HuH-7 (cell line): ENCODE measurements around the gene NRGN.
"Not testable (repeated sequence)": the region's sequence is repeated elsewhere in the genome, so short reads cannot be mapped to it uniquely, and the experiment has no call there.

Experiments used
- DNase-seq: peaks from one replicate; pipeline ENCODE4 v3.0.0; 2011; ENCODE audit warnings: low spot score

NRGN gene

DNA sequence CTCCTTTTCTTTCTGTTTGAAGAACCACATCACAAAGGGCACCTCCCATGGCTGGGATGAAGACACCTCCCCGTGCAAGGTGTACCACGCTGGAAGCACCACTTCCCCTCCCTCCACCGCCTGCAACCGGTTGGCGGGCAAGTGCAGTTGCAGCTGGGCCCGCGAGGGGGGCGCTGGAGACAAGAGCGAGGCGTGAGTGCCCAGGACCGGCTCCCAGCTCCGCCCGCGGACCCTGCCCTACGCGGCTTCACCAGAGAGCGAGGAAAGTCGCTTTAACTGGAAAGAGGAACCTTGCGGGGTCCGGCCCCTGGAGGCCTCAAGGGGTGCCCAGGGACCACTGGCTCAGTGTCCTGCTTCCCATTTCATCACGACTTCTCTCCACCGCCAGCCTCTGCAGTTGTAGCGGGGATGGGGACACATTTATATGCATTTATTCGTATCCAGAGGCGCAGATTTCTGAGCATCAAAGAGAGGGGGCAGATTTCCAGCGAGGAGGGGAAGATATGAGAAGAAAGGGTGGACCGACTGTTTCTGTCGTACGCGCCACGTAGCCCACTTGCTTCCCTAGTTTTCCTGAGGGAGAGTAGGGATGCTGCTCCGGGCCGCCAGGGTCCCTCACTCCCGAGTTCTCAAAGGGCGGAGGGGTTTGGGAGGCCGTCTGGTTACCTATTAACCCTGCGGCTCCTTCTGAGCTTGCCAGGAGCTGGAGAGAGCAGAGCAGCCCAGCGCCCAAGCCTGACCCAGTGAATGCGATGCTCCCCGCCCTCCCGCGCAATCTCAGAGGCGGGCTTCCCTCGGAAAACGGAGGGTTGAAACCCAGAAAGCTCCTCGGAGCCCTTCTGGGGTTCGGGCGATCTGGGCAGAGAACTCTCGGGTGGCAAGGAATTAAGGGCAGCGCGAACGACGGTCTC is 18.9 kb downstream of the NRGN start:
- DNase-seq, result peak; percentile 92

DNA sequence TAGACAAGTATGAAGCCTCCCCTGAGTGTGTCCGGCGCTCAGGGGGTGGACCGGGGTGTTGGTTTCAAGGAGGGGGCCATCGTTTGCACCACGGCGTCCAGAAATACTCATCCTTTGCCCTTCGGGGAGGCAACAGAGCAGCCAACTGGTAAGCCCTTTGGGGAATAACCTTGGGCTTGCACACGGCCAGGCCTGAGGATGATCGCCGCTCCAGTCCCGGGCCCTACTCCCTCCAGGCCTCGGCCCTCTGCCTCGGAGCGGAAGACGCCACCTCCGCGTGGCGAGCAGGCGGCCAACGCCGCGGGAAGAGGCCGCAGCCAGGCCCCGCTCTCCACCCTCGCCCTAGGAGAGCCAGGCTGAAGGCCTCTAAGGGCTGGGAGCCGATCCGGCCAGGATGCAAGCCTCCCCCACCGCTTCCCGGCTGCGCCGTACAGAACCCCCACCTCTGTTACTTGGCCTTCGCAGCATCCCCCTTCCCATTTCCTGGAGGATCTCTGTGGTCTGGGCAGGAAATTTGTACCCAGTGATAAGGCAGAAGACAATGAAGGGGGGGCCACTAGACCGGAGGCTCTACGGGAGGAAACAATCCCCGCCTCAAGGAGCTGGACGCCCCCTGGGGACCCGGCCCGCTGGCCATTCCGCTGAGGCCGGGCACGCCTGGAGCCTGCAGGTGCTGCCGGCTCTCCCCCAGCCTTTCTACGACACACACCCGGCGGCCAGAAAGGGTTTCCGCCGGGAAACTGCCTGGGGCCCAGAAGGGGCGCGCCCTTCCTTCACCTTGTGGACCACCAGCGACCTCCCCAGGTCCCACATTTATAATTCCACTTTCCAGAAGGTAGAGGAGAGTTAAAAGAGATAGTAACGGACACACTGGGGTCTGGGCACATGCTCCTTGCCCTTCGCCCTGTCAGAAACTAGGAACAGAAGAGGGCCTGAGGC is 19.8 kb downstream of the NRGN start:
- no peak for DNase-seq

DNA sequence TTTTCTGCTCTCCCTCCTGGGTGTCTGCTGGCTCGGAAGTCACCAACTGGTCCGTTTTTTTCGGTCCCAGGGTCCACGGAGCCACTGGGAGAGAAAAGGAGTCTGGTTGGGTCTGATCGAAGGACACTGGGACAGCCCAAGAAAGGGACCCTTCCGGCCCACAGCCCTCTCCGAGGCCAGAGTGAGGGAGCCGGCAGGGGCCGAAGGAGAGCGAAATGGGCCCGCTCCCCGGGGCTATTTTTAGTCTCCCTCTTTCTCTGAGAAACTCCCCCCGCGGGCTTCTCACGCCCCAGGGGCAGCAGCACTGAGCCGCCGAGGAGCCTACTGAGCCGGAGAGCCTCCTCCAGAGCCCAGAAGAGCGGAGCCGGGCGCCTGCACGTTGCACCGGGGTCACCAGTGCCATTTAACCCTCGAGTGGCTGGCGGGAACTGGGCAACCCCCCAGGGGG is 20.5 kb downstream of the NRGN start:
- DNase-seq, result no peak

DNA sequence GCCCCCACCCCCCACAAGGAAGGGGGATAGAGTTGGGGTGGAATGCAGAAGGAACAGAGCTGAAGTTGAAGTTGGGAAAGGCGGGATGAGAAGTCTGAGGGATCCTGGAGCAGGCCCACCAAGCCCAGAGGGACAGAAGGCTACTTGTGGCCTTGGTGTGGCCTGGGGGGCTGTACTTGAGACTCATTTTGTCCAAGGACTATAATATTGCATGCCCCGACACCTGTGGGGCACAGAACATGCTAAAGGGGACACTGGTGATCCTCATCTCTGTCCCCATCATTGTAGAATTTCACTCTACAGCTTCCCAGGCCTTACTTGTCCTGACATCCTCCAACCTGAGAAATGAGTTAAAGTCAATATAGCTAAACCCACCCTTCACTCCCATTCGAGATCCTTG is 21.1 kb downstream of the NRGN start:
- no peak for DNase-seq

DNA sequence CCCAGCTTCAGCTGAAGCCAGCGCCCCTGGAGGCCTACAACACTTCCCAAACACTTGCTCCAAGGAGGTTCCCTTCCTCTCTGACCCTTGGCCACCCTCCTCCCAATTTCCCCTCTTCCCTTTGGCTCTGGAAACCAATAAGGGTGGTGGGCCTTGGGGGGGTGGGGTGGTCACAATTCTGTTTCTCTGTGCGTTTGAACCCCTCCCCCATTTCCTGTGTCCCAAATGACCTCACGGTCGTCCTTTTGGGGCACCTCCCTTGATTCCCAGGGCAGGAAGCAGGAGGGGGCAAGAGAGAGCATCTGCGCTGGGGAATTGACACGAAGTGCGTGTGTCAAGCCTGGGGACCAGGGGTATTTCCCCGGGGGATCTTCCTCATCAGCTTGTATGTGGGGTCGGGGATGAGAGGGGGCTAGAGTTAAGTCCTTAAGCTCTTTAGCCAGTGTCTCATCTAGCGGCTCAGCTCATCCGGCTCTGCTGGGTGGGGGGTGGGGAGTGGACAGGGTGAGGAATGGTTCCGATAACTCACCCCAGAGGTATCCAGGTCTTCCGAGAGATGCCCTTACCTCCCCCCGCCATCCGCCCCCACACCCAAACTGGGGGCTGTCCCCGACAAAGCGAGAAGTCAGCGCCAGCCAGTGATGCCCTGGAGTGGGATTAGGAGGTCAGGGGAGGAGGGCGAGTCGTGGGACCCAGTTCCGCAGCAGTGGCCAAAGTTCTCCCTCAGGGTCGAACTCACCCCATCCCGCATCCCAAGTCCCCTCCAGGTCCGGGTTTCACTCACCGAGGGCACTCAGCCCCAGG is 21.8 kb downstream of the NRGN start:
- DNase-seq, result no peak

DNA sequence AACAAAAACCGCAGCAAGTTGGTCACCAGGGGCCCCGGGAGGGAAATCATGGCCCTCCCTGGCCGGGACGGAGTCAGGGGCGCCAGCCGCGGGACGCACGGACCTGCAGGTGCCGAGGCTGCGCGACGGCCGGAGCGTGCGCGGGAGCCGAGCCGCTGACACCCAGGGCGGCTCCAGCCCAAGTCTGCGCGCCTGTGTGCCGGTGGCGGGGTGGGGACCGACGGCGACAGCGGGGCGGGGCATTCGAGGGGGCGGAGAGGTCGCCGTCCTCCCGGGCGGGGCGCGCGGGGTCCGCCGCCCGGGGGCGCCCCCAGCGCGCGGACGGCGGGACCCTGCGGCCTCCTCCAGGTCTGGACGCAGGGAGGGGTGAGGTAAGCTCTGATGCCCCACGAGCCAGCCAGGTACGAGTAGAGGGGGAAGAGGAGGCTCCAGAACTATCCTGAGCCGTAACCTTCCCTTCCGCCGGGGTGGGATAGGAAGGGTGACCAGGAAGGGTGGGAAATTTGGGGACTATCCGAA is 22.4 kb downstream of the NRGN start, which contains the start of gene ESAM:
Gene ESAM (minus strand): TSS at position 186 of the 519 bp plus-strand sequence. CDS start 136 bp downstream, at position 50.
- DNase-seq, result peak; percentile 79

DNA sequence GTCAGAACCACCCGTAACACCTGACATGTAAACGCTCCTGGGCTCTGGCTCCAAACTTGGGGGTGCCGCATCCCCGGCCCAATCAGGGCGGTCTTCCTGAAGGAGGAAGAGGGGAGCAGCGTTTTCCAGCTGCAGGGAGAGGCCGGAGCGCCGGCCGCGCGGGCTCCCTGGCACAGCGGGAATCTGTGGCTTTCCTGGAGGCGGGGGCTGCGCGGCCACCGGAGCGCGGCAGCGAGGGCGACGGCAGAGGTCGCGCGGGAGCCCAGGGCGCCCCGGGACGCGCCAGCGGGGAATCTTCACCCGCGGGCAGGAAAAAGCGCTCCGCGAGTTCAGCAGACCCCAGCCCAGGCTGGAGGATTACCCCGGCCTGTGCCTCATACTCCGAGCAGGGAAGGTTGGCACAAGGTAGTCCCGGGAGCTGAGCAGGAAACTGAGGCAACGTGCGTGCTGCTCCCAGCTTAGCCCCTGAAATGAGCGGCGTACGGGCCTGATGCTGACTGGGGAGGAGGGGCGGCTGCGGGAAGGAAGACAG is 22.9 kb downstream of the NRGN start:
- DNase-seq, result no peak

DNA sequence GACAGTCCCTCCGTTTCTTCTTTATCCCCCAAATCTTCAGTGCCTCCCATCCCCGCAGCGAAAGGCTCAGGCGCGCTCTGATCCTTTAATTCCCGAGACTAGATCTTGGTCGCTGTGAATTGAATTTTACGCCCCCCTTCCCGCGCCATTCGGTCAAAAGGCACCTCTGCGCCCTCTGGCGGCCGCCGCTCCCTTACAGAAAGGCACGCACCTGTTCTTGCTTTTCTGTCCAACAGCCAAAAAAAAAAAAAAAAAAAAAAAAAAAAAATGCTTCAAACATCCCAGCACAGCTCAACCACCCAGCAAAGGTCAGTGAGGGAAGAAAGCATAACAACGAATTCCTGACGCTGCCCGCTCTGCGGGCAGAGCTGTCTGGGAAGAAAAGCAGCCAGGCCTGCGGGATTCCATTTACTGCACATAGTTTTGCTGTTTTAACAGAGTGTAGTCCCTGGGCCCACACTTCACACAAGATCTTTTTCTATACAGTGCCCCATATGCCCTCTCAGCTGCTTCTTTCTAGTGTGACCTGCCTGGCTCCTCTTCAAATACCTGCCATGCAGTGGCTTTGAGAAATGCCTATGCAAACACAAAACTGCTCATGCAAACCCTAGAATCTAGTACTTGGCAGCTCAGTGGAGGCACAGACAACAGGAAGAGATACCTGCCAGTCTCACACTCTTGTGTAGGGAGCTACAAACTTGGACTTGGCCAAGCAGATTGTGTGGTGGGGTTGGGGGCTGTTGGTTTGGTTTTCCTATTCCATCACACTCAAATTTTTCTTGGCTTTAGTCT is 23.6 kb downstream of the NRGN start:
- peak; percentile 64 for DNase-seq

DNA sequence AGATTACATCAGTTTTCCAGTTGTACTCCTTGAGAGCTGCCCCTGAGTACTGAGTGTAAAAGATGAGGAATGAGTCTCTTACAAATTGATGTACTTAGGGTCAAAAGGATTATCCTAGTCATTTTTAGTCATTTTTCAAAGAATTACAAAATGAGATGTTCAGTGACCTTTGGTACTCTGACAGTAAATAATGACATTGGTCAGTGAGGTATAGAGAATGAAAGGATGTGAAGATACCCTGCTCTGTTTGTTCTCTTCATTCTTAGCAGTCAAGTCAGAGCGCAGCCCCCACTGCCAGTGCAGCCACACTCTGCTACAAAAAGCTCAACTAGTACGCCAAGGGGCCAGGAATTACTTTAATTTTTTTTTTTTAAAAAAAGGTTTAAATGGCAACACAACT is 26.4 kb downstream of the NRGN start:
- no peak for DNase-seq

DNA sequence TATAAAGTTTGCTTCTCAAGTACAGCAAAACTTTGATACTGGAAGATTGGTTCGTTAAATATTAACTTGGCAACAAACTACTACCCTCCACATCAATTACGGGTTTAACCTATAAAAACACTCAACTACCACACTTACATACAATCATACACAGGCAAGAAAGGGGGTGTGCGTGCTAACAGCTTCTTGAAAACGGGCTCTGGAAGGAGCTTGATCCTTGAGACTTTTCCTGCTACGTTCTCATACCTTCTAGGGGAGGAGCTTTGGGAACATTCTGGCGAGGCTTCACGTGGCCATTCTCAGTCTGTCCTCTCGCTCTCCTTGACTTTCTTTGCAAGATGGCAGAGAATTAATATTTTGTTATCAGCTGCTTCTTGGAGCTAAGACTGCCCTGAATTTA is 29.2 kb downstream of the NRGN start:
- DNase-seq, result no peak

DNA sequence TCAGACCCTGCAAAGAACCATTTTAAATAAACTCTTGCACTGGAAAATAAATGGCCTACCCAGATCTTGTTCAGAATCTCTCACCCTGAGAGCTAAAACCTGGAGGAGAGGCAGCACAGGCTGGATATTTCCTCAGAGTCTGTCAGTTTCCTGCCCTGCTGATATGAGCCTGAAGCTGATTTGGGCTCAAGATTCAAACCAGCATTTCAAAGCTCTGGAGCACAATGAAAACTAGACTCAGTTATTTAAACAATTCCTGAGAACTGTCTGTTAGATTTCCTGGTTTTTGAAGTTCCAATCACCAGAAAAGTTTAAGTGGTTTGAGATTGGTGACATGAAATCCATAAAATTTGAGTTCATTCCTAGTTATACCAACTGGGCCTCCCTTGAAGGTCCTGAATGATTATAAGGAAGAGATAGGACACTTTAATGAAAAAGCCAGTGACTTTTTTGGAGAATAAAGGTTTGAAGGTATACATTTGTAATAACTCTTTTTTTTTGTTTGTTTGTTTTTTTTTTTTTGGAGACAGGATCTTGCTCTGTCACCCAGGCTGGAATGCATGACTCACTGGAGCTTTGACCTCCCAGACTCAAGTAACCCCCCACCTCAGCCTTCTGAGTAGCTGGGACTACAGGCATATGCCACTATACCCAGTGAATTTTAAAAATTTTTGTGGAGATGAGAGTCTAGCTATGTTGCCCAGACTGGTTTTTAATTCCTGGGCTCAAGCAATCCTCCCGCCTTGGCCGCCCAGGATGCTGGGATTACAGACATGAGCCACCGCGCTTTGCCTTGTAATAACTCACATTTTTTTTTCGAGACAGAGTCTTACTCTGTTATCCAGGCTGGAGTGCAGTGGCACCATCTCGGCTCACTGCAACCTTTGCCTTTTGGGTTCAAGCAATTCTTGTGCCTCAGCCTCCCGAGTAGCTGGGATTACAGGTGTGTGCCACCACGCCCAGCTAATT is 30.3 kb downstream of the NRGN start:
- no peak for DNase-seq

DNA sequence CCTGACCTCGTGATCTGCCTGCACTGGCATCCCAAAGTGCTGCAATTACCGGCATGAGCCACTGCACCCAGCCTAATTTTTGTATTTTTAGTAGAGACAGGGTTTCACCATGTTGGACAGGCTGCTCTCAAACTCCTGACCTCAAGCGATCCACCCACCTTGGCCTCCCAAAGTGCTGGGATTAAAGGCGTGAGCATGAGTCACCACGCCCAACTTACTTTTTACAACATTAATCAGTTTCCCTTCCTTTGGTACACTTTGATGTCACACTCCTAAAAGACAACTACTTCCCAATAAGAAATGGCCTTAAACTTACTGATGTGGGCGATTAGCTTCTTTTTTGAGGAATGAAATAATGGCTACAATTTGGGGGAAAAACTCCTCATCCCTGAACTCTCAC is 31.2 kb downstream of the NRGN start:
- not testable (repeated sequence) for DNase-seq

DNA sequence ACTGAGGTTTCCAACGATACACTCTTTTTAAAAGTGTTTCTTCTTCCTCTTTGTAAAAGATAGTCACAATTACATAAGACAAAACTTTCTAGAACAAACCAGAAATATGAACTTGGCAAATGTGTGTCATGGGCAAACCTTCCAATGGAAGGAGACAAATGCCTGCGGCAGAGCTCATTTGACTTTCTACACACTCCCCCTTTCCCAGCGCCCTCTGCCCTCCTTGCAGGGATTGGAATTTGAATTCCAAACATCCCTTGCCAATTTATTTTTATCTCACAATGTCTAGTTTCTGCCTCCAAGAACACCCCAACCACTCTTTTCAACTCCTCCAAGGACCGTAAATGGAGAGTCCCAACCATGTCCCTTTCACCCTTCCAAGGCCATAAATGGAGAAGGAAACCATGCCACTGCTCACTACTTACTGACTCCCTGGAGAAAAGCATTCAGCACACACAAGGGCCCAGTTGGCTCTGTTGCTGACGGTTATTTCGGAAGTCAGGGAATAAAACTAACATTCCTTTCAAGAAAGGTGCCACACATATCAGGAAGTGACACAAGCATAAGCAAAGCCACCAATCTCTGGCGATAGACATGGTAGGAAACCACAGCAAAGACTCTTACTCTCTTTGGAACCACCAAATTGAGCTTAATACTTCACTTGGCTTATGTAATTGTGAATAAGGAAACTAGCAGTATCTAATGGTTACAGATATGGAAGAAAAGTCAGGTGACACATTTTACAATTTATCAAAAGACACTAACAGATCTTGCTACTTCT is 37.3 kb downstream of the NRGN start:
- DNase-seq, result no peak

DNA sequence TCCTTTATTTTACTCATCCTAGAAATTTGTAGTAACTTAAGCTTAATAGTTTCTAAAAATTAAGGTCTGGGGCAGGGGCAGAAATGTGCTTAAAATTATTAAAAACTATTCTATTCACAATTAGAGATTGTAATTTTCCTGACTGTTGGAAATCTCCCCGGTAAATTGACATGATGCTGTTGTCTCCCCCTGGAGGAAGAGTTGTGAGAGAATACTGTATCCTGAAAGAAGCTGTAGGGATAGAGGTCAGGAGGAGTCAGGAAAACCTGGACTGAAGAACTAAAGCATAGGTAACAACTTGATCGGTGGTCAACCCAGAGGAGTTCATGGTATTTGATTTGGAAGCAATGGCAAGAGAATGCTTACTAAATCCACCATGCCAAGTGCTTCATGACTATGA is 38.5 kb downstream of the NRGN start:
- DNase-seq, result no peak

DNA sequence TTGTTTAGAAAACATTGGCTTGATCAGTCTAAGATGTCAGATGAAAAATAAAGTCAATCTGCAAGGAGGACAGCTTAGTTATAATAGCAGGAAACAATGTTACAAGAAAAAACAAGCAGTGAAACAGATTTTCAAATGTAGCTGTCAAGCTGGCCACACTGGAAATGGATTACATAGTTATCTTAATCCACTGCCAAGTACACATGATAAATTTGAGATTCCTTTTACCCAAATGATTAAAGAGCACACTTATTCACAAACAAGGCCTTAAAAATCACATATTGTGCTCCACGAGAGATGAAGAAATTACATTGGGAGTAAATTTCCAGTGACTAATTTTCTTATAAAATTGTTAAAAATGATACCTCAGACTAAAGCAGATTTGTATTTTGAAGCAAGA is 39.8 kb downstream of the NRGN start:
- DNase-seq, result no peak

DNA sequence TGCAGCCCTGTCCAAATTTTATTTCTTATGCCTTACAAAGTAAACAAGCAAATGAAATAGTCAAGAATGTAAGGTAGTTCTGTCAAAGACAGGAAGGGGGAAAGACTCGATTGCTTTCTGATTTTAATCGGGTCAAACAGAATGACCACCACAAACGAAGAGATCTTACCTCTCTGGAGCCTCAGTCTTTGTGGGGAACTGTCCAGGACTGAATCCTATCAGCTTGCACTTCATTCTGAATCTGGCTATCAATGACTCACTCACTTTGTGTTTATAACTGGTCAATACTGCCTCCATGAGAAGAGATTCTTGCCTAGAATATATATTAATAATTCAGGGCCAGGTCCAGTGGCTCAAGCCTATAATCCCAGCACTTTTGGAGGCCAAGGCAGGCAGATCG is 43.3 kb downstream of the NRGN start:
- no peak for DNase-seq

DNA sequence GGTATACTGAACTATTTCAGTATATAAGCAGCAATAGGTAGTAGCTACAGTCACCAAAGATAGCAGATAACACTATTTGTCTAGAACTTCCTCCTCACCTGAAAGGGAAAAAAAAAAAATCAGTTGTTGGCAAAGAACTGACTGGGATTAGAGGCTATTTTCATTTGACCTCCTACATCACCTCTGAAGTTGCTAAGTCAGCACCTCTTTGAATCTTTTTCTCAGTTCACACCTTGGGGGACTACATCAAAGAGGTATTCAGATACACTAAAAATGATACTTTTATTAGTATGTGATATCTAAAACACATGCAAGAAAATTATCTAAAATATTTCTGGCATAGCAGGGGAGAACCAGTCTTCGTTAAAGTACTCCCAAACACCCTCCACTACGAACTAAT is 44.3 kb downstream of the NRGN start:
- no peak for DNase-seq

DNA sequence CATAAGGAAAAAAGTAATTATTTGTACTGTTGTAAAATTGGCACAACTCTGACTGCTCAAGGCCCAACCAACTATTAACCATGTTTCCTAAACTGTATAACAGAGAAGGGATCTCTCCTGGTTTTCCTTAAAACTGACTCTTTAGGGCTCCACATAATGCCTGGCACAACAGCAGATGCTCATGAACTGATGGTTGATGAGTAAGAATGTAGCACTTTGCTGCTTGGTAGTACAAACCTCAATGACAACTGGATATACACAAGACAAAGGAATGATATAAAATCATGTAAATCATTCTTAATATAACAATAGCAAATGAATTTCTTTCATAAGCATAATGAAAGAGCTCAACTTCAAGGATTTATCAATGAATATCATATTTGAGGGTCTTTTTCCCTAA is 48.8 kb downstream of the NRGN start:
- no peak for DNase-seq
